MM.1S (cell line): ENCODE measurements around the gene C16orf89.

Experiments used
- DNase-seq: peaks from one replicate; pipeline ENCODE4 v3.0.0-alpha.2; 2015
- H2AFZ ChIP-seq: fragments of 300-600 bp; sonication (generic); 2 replicates; pipeline ENCODE4 v1.6.0; 2016; ENCODE audit warnings: antibody characterized with exemption, low read length
- H3F3A ChIP-seq: fragments of 300-600 bp; sonication (generic); 2 replicates; pipeline ENCODE4 v1.6.1; 2016; ENCODE audit warnings: mild to moderate bottlenecking, antibody characterized with exemption, low read length, moderate library complexity, mixed read lengths; ENCODE audit not compliant: insufficient read depth
- H3K27ac ChIP-seq: fragments of 300-600 bp; sonication (generic); 2 replicates; pipeline ENCODE4 v1.5.1; 2016; ENCODE audit warnings: mild to moderate bottlenecking, low read length
- H3K27me3 ChIP-seq: fragments of 300-600 bp; sonication (generic); replicated peaks from 2 replicates; pipeline ENCODE4 v1.6.0; 2016; ENCODE audit warnings: low read length; ENCODE audit not compliant: insufficient read depth
- H3K36me3 ChIP-seq: fragments of 300-600 bp; sonication (generic); replicated peaks from 2 replicates; pipeline ENCODE4 v1.6.1; 2016; ENCODE audit warnings: mild to moderate bottlenecking, low read length, mixed read lengths; ENCODE audit not compliant: insufficient read depth
- H3K4me1 ChIP-seq: fragments of 300-600 bp; sonication (generic); 2 replicates; pipeline ENCODE4 v1.6.1; 2016; ENCODE audit warnings: low read length, mixed read lengths
- H3K4me2 ChIP-seq: fragments of 300-600 bp; sonication (generic); 2 replicates; pipeline ENCODE4 v1.6.0; 2016; ENCODE audit warnings: low read depth, low read length
- H3K4me3 ChIP-seq: fragments of 300-600 bp; sonication (generic); 2 replicates; pipeline ENCODE4 v1.5.1; 2016; ENCODE audit warnings: low read length, mixed read lengths
- H3K79me2 ChIP-seq: fragments of 300-600 bp; sonication (generic); 2 replicates; pipeline ENCODE4 v1.6.1; 2016; ENCODE audit warnings: mixed run types, low read length, mixed read lengths
- H3K9ac ChIP-seq: fragments of 300-600 bp; sonication (generic); 2 replicates; pipeline ENCODE4 v1.6.1; 2016; ENCODE audit warnings: low read length, mixed read lengths
- H3K9me2 ChIP-seq: fragments of 300-600 bp; sonication (generic); replicated peaks from 2 replicates; pipeline ENCODE4 v1.6.1; 2016; ENCODE audit warnings: mild to moderate bottlenecking, low read length, mixed read lengths; ENCODE audit not compliant: insufficient read depth
- H3K9me3 ChIP-seq: fragments of 300-600 bp; sonication (generic); replicated peaks from 2 replicates; pipeline ENCODE4 v1.6.1; 2016; ENCODE audit warnings: mild to moderate bottlenecking, low read length, mixed read lengths; ENCODE audit not compliant: insufficient read depth
- H4K20me1 ChIP-seq: fragments of 300-600 bp; sonication (generic); 2 replicates; pipeline ENCODE4 v1.6.1; 2016; ENCODE audit warnings: mild to moderate bottlenecking, low read length, moderate library complexity, mixed read lengths; ENCODE audit not compliant: insufficient read depth
- EZH2 ChIP-seq: fragments of 300-600 bp; sonication (generic); optimal IDR thresholded peaks from 2 replicates; pipeline ENCODE3; 2017; ENCODE audit warnings: low read depth, mild to moderate bottlenecking, antibody characterized with exemption, low read length, mixed read lengths
- EZH2phosphoT487 ChIP-seq: fragments of 300-600 bp; sonication (generic); IDR thresholded peaks from 2 replicates; pipeline ENCODE4 v1.6.1; 2018; ENCODE audit warnings: antibody characterized with exemption, low read length
- TF ChIP-seq, protein P1 (sequence below): fragments of 300-600 bp; sonication (generic); IDR thresholded peaks from 2 replicates; pipeline ENCODE4 v1.5.1; 2016; ENCODE audit warnings: antibody characterized with exemption, low read length, mixed read lengths

The C16orf89 gene

DNA sequence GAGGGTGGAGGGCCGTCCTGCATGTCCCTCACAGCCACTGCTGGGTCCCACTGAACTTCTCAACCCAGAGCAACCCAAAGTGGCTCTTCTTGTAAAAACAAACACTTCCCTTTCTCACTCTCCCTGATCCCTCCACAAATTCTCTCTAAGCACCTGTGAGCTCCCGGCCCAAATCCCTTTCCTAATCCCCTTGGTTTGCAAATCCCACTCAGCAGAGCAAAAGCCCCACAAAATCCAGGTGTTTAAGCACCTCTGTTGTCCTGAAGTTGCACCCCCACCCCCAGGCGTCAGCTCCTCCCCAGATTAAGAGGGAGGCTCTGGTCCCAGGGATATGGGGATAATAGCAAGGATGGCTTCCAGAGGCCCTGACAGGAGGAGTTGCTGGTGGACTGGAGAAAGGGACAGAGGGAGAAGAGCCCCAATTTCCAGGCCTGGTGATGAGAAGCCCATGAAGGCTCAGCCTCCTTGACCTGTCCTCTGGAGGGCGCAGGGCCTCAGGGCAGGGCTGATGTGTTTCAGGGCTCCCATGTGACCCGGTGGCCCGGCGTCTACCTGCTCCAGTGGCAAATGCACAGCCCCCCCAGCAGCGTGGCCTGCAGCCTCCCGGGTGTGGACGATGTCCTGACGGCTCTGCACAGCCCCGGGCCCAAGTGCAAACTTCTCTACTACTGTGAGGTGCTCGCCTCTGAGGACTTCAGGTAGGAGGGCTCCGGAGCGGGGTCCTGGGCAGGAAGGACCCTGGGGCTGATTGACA, 55.0 kb downstream of the C16orf89 start:
- Histone ChIP-seq H3K27me3 (peaks cover 68% of the 10 kb centered on the region), H3K79me2 (no peaks in the 10 kb centered on the region), H2AFZ (no peak overlapping the region), H3K9me3 (no peaks in the 10 kb centered on the region), H3K27ac (no peak overlapping the region), H3K9ac (no peak overlapping the region), H3K4me2 (no peak overlapping the region), H3K36me3 (no peaks in the 10 kb centered on the region), H4K20me1 (no peaks in the 10 kb centered on the region), H3K4me3 (no peak overlapping the region), H3K9me2 (no peaks in the 10 kb centered on the region), H3F3A (no peaks in the 10 kb centered on the region), H3K4me1 (no peaks in the 10 kb centered on the region)
- TF ChIP-seq, protein P1, sequence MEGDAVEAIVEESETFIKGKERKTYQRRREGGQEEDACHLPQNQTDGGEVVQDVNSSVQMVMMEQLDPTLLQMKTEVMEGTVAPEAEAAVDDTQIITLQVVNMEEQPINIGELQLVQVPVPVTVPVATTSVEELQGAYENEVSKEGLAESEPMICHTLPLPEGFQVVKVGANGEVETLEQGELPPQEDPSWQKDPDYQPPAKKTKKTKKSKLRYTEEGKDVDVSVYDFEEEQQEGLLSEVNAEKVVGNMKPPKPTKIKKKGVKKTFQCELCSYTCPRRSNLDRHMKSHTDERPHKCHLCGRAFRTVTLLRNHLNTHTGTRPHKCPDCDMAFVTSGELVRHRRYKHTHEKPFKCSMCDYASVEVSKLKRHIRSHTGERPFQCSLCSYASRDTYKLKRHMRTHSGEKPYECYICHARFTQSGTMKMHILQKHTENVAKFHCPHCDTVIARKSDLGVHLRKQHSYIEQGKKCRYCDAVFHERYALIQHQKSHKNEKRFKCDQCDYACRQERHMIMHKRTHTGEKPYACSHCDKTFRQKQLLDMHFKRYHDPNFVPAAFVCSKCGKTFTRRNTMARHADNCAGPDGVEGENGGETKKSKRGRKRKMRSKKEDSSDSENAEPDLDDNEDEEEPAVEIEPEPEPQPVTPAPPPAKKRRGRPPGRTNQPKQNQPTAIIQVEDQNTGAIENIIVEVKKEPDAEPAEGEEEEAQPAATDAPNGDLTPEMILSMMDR: peak; percentile 19
- TF ChIP-seq EZH2 (no peak), EZH2phosphoT487 (no peak)
- no peak for DNase-seq

DNA sequence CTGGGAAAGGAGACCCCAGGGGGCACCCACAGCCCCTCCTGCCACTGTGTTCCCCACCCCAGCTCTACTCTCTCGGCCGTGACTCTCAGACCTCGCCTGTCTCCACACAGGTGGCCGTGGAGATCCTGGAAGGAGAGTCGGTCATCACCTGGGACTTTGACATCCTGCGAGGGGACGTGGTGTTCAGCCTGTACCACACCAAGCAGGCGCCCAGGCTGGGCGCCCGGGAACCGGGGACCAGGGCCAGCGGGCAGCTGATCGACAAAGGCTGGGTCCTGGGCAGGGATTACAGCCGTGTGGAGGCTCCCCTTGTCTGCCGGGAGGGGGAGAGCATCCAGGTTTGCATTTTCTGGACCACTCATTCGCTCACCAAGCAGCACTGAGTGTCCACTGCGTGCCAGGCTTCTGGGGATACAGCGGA, 57.4 kb downstream of the C16orf89 start:
- H3K27me3 ChIP-seq: peaks cover 75% of the 10 kb centered on the region
- H3K9me2 ChIP-seq: no peaks in the 10 kb centered on the region
- no peak overlapping the region for H3K27ac ChIP-seq
- DNase-seq: no peak
- no peaks in the 10 kb centered on the region for H3K4me1 ChIP-seq
- H3K36me3 ChIP-seq: no peaks in the 10 kb centered on the region
- no peaks in the 10 kb centered on the region for H4K20me1 ChIP-seq
- H3K9me3 ChIP-seq: no peaks in the 10 kb centered on the region
- H3K79me2 ChIP-seq: no peaks in the 10 kb centered on the region
- H3K4me2 ChIP-seq: no peak overlapping the region
- H3K4me3 ChIP-seq: no peak overlapping the region
- H3K9ac ChIP-seq: no peak overlapping the region
- no peak overlapping the region for H2AFZ ChIP-seq
- TF ChIP-seq EZH2phosphoT487: no peak
- no peak for TF ChIP-seq EZH2
- TF ChIP-seq, protein P1: no peak
- H3F3A ChIP-seq: no peaks in the 10 kb centered on the region

DNA sequence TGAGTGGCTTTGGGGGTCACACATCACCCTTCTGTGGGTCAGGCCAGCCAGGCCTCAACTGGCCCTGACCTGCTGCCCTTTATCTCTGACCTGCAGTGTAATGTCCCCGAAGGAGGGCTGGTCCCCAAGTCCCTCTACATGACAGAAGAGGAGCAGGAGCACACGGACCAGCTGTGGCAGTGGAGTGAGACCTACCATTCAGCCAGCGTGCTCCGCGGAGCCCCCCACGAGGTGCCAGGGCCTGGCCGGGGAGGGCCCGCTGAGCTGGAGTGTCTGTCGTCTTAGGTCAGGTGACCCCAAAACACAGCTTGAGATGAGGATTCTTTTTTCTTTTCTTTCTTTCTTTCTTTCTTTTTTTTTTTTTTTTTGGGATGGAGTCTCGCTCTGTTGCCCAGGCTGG, 58.5 kb downstream of the C16orf89 start:
- peaks cover 84% of the 10 kb centered on the region for H3K27me3 ChIP-seq
- TF ChIP-seq EZH2: no peak
- TF ChIP-seq EZH2phosphoT487: no peak
- TF ChIP-seq, protein P1: no peak

More for the DNA sequence above, 58.5 kb downstream of the C16orf89 start:
- DNase-seq: no peak
- Histone ChIP-seq H3K4me3 (no peak overlapping the region), H3K79me2 (no peaks in the 10 kb centered on the region), H3K27ac (no peak overlapping the region), H3K9me2 (no peaks in the 10 kb centered on the region), H3K4me1 (no peaks in the 10 kb centered on the region), H3K36me3 (no peaks in the 10 kb centered on the region), H3K4me2 (no peak overlapping the region), H3F3A (no peaks in the 10 kb centered on the region), H2AFZ (no peak overlapping the region), H3K9ac (no peak overlapping the region), H4K20me1 (no peaks in the 10 kb centered on the region), H3K9me3 (no peaks in the 10 kb centered on the region)
